ENCODE measurements around the gene TNFAIP6. TPM values are rescaled to one million over a fixed set of nuclear protein-coding genes. Genes with fewer than 3 reads are reported as not detected.

Gene TNFAIP6
- total RNA-seq, 1 donor from 2014 or later = 0.29 TPM

GRCh38 chr2:151407281-151407680, 49.9 kb downstream of the TNFAIP6 start:
- H3K4me1 Mint-ChIP-seq = peaks cover 19% of the 10 kb centered on the region
- no peak for ATAC-seq (ENCODE audit: low read depth)
- H3K27ac Mint-ChIP-seq = no peak overlapping the region
- intact Hi-C loops (cut with micrococcal nuclease) = no loop called here
- no peak overlapping the region for H3K4me3 Mint-ChIP-seq
- no peaks in the 10 kb centered on the region for H3K9me3 Mint-ChIP-seq
- no peaks in the 10 kb centered on the region for H3K27me3 Mint-ChIP-seq
- TF ChIP-seq CTCF (IDR thresholded peaks at IDR 0.05) = no peak
- ChIA-PET CTCF (no interaction called here), POLR2A (no interaction called here)
- H3K36me3 Mint-ChIP-seq (ENCODE audit: low read depth) = peaks cover 16% of the 10 kb centered on the region
- no peak for DNase-seq

DNA sequence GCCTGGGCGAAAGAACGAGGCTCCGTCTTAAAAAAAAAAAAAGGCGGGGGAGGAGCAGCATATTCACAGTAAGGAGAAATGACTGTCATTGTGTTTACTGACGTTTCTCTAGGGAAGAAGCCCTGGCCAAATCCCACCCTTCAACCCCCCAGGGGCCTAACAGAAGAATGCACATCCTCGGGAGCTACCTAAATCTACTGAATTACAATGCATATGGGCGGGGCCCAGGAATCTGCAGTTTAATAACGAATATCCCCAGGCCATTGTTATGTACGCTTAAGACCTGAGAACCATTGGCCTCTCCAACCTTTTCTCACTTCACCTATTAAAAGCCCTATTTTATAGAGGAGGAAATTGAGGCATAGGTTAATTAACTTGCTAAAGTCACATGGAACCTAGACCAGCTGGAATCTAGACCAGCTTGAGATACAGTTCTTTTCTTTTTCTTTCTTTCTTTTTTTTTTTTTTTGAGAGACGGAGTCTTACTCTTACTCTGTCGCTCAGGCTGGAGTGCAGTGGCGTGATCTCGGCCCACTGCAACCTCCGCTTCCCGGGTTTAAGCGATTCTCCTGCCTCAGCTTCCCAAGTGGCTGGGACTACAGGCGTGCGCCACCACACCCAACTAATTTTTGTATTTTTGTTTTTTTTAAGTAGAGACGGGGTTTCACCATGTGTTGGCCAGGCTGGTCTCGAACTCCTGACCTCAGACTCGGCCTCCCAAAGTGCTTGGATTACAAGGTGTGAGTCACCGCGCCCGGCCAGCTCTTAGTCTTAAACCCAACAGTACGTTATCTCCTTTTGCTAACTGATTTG, 51.6 kb downstream of the TNFAIP6 start:
- no peak for DNase-seq
- no peaks in the 10 kb centered on the region for H3K9me3 Mint-ChIP-seq
- no peak for ATAC-seq (ENCODE audit: low read depth)
- no peaks in the 10 kb centered on the region for H3K27me3 Mint-ChIP-seq
- no peak for TF ChIP-seq CTCF (IDR thresholded peaks at IDR 0.05)
- intact Hi-C loops (cut with micrococcal nuclease) = loop anchor here (1.0 kb wide), 1 partner anchor 1822 kb away; the partner anchor contains the start of gene MMADHC
- ChIA-PET POLR2A (interaction anchor here (1.2 to 2.8 kb wide), 3 partner anchors 111 to 148 kb away, joined by 3 to 37 read pairs (median 19); partner anchors contain the start of genes NMI and RBM43), CTCF (interaction anchor here (1.4 kb wide), 1 partner anchor 54 kb away, joined by 3 read pairs; no protein-coding TSS in a partner anchor)
- H3K36me3 Mint-ChIP-seq (ENCODE audit: low read depth) = peaks cover 29% of the 10 kb centered on the region
- H3K27ac Mint-ChIP-seq = peak overlapping the region; percentile 80
- H3K4me1 Mint-ChIP-seq = peaks cover 24% of the 10 kb centered on the region
- H3K4me3 Mint-ChIP-seq = peak overlapping the region; percentile 89

- no peak for TF ChIP-seq CTCF (IDR thresholded peaks at IDR 0.05)
- POLR2A ChIA-PET = interaction anchor here (0.6 to 2.8 kb wide), 8 partner anchors 58 to 1205 kb away, joined by 3 to 37 read pairs (median 4); partner anchors contain the start of genes NMI and RBM43
- peak within 1 kb of the TSS; percentile 80 for H3K27ac Mint-ChIP-seq
- peak; percentile 73 for DNase-seq
- CTCF ChIA-PET = interaction anchor here (0.8 to 1.4 kb wide), 3 partner anchors 55 to 149 kb away, joined by 3 read pairs; no protein-coding TSS in a partner anchor
- H3K9me3 Mint-ChIP-seq = no peaks in the 10 kb centered on the region
- H3K27me3 Mint-ChIP-seq = no peaks in the 10 kb centered on the region
- intact Hi-C loops (cut with micrococcal nuclease) = loop anchor here (1.0 to 5.0 kb wide), 5 partner anchors 121 to 1307 kb away; partner anchors contain the start of genes ARL5A, ARL6IP6, NMI and PRPF40A
- ATAC-seq (ENCODE audit: low read depth) = peak; percentile 90
- H3K4me1 Mint-ChIP-seq = peaks cover 26% of the 10 kb centered on the region
- H3K36me3 Mint-ChIP-seq (ENCODE audit: low read depth) = peaks cover 32% of the 10 kb centered on the region
- H3K4me3 Mint-ChIP-seq = peak within 1 kb of the TSS; percentile 89
Measured at GRCh38 chr2:151409601-151410484, 52.5 kb downstream of the TNFAIP6 start, which contains the start of gene RIF1. Gene RIF1, plus strand, starts transcription at chr2:151409902. Its CDS starts 522 bp downstream, at chr2:151410424.

DNA sequence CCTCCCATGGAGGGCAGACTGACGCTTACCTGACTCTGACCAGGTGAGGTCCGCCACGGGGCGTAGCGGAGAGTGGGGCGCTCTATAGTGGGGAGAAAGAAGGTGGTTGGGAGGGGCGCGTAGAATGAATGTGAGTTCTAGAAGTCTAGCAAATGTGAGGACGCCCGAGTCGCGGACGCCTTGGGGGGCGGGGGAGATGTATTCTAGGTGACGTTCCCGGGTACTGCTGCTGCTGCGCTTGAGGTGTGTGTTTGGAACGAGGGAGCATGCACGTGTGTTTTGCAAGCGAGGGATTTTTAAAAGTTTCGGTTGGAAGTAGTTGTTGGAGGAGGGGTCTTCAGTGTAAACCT, 53.1 kb downstream of the TNFAIP6 start:
- Mint-ChIP-seq H3K4me1 (peaks cover 26% of the 10 kb centered on the region), H3K27ac (peak overlapping the region; percentile 80), H3K4me3 (peak overlapping the region; percentile 89), H3K9me3 (no peaks in the 10 kb centered on the region), H3K27me3 (no peaks in the 10 kb centered on the region), H3K36me3 (ENCODE audit: low read depth) (peaks cover 38% of the 10 kb centered on the region)
- intact Hi-C loops (cut with micrococcal nuclease) = loop anchor here (1.0 to 5.0 kb wide), 5 partner anchors 121 to 1307 kb away; partner anchors contain the start of genes ARL5A, ARL6IP6, NMI and PRPF40A
- POLR2A ChIA-PET = interaction anchor here (0.6 to 2.8 kb wide), 7 partner anchors 58 to 1204 kb away, joined by 3 to 37 read pairs (median 4); partner anchors contain the start of genes NMI and RBM43
- CTCF ChIA-PET = interaction anchor here (0.8 to 1.4 kb wide), 3 partner anchors 56 to 150 kb away, joined by 3 read pairs; no protein-coding TSS in a partner anchor
- DNase-seq (no peak), ATAC-seq (ENCODE audit: low read depth) (peak; percentile 35)
- no peak for TF ChIP-seq CTCF (IDR thresholded peaks at IDR 0.05)
